LNCAP (cell line): ENCODE data around the gene RERGL.

Source experiments
- TF ChIP-seq, protein P1 (sequence below): fragments of 450-650 bp; IDR thresholded peaks from 2 replicates; pipeline ENCODE4 v1.5.1; 2017; ENCODE audit warnings: mild to moderate bottlenecking

The RERGL gene

DNA sequence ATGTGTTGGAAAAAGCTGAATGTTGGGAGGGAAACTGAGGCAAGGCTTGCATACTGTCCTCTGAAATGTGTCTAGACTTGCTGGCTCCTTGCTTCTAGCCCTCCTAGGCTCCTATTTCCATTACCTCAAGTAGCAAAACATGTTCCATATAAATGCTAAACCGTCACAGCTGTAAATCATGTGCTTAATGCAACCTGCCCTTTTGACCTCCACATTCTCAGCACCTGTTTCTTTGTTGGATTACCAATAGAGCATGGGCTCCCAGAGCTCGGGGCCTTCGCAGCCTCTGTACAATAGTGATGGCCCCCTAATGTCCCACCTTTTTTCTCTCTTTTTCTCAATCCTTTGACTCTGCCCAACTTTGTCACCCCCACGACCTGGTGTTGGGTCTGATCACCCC, 23.3 kb downstream of the RERGL start:
- TF ChIP-seq, protein P1, sequence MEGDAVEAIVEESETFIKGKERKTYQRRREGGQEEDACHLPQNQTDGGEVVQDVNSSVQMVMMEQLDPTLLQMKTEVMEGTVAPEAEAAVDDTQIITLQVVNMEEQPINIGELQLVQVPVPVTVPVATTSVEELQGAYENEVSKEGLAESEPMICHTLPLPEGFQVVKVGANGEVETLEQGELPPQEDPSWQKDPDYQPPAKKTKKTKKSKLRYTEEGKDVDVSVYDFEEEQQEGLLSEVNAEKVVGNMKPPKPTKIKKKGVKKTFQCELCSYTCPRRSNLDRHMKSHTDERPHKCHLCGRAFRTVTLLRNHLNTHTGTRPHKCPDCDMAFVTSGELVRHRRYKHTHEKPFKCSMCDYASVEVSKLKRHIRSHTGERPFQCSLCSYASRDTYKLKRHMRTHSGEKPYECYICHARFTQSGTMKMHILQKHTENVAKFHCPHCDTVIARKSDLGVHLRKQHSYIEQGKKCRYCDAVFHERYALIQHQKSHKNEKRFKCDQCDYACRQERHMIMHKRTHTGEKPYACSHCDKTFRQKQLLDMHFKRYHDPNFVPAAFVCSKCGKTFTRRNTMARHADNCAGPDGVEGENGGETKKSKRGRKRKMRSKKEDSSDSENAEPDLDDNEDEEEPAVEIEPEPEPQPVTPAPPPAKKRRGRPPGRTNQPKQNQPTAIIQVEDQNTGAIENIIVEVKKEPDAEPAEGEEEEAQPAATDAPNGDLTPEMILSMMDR, result no peak

DNA sequence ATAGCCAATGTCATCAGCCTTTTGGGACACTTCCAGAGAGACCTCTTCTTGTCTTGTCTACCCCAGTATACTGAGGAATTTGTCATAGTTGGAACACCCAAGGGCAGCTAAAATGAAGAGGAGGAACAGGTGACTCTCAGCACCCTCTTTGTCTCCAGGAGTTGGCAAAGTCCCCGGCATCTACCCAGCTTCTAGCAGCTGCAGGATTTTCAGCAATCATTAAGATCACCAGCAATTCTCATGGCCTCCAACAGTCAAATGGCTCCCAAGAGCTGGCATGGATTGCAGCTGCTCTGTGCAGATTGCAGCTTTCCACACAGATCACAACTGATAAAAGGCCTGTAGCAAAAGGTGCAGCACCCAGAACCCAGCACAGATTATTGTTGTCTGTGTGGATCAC, 32.9 kb downstream of the RERGL start:
- TF ChIP-seq, protein P1, result no peak

DNA sequence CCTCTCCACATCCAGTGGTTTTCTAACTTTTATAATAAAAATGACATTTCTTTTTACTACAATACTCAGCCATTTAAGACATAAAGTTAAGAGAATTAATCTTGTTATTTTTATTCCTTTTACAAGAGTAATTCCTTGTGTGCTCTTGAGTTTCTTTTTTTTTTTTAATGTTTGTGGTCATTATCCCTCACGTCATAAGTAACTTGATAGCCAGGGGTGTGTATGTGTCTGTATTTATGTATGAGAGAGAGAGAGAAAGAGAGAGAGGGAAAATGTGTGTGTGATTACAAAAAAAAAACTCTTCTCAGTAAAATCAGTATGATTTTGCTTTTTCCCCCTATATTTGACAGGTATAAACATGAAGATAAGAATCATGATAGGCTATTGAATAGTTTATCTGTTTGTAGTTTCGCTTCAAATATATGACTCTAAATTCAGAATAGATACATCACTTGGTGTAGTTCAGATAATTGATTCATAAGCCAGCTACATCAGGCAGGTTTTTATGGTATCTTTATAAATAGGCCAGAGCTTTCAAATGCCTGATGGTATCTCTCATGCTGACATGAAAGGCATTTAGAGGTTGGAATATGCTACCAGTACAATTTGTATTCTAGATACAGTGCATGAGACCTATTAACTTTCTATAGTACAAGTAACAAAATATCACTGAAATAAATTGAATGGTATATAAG, 34.9 kb downstream of the RERGL start:
- TF ChIP-seq, protein P1, result no peak

DNA sequence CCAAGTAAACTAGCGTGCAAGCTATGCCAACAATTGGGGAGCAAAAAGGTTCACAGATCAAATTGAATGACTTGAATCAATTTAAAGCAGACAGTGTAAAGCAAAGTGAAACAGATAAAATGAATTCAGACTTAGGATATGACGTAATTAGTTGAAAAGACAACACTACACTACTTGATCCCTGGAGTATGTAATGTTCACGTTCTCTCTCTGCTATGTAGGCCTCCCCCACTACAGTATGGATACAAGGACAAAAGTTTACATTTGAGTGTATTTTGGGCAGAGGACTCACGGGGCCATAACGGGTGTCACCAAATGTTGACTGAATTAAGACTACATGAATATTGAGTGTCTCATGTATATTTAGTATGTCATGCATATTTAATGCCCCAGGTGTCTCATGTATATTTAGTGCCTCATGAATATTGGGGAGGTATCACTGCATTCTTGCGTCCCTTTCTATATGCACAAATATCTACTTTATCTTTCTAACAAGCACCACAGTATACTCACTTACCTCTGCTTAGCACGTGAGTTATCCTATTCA, 44.5 kb downstream of the RERGL start:
- TF ChIP-seq, protein P1, result no peak
